ENCODE results near the gene PAX7. TPM values are rescaled to one million over a fixed set of nuclear protein-coding genes. Genes with fewer than 3 reads are reported as not detected.

PAX7 gene
- total RNA-seq, 4 donors from 2014 or later = not detected

- TF ChIP-seq CTCF (IDR thresholded peaks at IDR 0.05; ENCODE audit: low read depth) = no peak
Observed at GRCh38 chr1:18714404-18715175, 83.9 kb downstream of the PAX7 start.

GRCh38 chr1:18716112-18716784, 85.6 kb downstream of the PAX7 start:
- no peak for TF ChIP-seq CTCF (IDR thresholded peaks at IDR 0.05; ENCODE audit: low read depth)

- no peak for TF ChIP-seq CTCF (IDR thresholded peaks at IDR 0.05; ENCODE audit: low read depth)
Observed at GRCh38 chr1:18716785-18717678, 86.4 kb downstream of the PAX7 start.

- no peak for TF ChIP-seq CTCF (IDR thresholded peaks at IDR 0.05; ENCODE audit: low read depth)
Observed at GRCh38 chr1:18719786-18720451, 89.3 kb downstream of the PAX7 start.

GRCh38 chr1:18721041-18721440, 90.4 kb downstream of the PAX7 start:
- TF ChIP-seq CTCF (IDR thresholded peaks at IDR 0.05; ENCODE audit: low read depth) = no peak

- TF ChIP-seq CTCF (IDR thresholded peaks at IDR 0.05; ENCODE audit: low read depth) = no peak
Observed at GRCh38 chr1:18721776-18722175, 91.1 kb downstream of the PAX7 start.
